Lung (tissue), 12 donors: ENCODE results near the gene ARHGEF28. TPM values are rescaled to one million over a fixed set of nuclear protein-coding genes. Genes with fewer than 3 reads are reported as not detected.
A peak's percentile ranks its signal among the peaks of the same experiment; 100 is the strongest.

Experiments used
- ATAC-seq: fragments of 200-7000 bp; cut with Tn5 transposase; one replicate; pipeline ENCODE4 v1.9.1; 2020; ENCODE audit warnings: moderate number of reproducible peaks; ENCODE audit not compliant: insufficient read depth, low FRiP score
- DNase-seq, 3 donors: peaks; one replicate each; pipeline ENCODE4 v3.0.0-alpha.2; 2013 to 2017
- H3K27ac ChIP-seq, 2 donors: one replicate each; pipeline ENCODE4 v1.5.1; 2013; ENCODE audit warnings: mild to moderate bottlenecking in 2 of 2, moderate library complexity in 2 of 2, control low read depth in 1 of 2, inconsistent platforms in 1 of 2, low read depth in 1 of 2, low read length in 1 of 2
- H3K27me3 ChIP-seq, 3 donors: one replicate each; pipeline ENCODE4 v1.5.1; 2013; ENCODE audit warnings: low read length in 2 of 3; ENCODE audit not compliant: control insufficient read depth in 3 of 3, insufficient read depth in 3 of 3
- H3K36me3 ChIP-seq, 4 donors: one replicate each; pipeline ENCODE4 v1.5.1; 2013; ENCODE audit warnings: low read length in 4 of 4, mild to moderate bottlenecking in 1 of 4, moderate library complexity in 1 of 4; ENCODE audit not compliant: control insufficient read depth in 4 of 4, insufficient read depth in 4 of 4
- H3K4me1 ChIP-seq, 5 donors: one replicate each; pipeline ENCODE4 v1.5.1; 2013; ENCODE audit warnings: low read length in 5 of 5, mild to moderate bottlenecking in 2 of 5, moderate library complexity in 1 of 5; ENCODE audit not compliant: control insufficient read depth in 5 of 5, insufficient read depth in 5 of 5
- H3K4me3 ChIP-seq: one replicate; pipeline ENCODE4 v1.5.1; 2013; ENCODE audit warnings: mild to moderate bottlenecking, control low read depth, moderate library complexity
- H3K9ac ChIP-seq, 2 donors: one replicate each; pipeline ENCODE4 v1.5.1; 2013; ENCODE audit warnings: low read length in 2 of 2, control low read depth in 1 of 2; ENCODE audit not compliant: insufficient read depth in 1 of 2
- H3K9me3 ChIP-seq, 4 donors: one replicate each; pipeline ENCODE4 v1.5.1; 2013; ENCODE audit warnings: low read length in 3 of 4, mild to moderate bottlenecking in 1 of 4, moderate library complexity in 1 of 4; ENCODE audit not compliant: control insufficient read depth in 4 of 4, insufficient read depth in 3 of 4
- WGBS, 2 donors: extraction: QIAGEN DNeasy Blood & Tissue Kit; methylation state at CpG; one replicate each; pipeline ENCODE4 v1.1.7; 2013; 5-methylcytosine and 5-hydroxymethylcytosine counted together
- polyA plus RNA-seq, 2 donors: library from polyadenylated mRNA; stranded (reverse); fragments of 200-250 nt; gene quantifications; one replicate each; pipeline ENCODE4 v1.2.1, GENCODE V29; 2013
- total RNA-seq, 2 donors: library from RNA; depleted of rRNA in 1 of 2; stranded (reverse); fragments of >200 nt in 1 of 2; gene quantifications; one replicate each; pipeline ENCODE4 v1.2.1, GENCODE V29; 2014 to 2021
- TF ChIP-seq, protein P1 (sequence below): IDR thresholded peaks from 2 replicates; pipeline ENCODE4 v1.5.1; 2012; ENCODE audit warnings: mild to moderate bottlenecking; ENCODE audit errors: control extremely low read depth, extremely low read depth
- donor health status: control.
- donor health status: control.
- donor health status: Bipolar disorder and iron deficiency.
- donor health status: healthy.
- donor health status: DM: yes; HTN: yes; CAD: no.

ARHGEF28 gene
- total and polyA plus RNA-seq, 4 donors, result 3.0 to 13.0 (median 10.0) TPM

DNA sequence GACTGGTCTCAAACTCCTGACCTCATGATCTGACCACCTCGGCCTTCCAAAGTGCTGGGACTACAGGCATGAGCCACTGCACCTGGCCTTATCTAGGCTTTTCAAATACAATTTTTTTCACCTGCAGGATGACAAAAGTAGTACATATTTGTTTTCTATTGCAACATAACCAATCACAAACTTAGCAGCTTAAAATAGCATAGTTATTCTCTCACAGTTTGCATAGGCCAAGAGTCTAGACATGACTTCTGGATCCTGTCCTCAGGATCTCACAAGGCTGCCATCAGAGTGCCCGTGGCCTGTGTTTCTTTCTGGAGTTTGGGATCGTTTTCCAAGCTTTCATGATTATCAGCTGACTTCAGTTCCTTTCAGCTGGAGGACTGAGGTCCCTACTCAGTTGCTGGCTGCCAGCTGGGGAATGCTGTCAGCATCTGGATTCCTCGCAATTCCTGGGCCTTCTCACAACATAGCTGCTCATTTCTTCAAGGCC lies 348.9 kb downstream of the ARHGEF28 start:
- no peak overlapping the region for H3K4me3 ChIP-seq
- H3K27ac ChIP-seq, result no peak overlapping the region
- ATAC-seq (peak; percentile 51), DNase-seq (peak; percentile 35 to 54 (median 50))
- no peak overlapping the region for H3K9ac ChIP-seq
- H3K9me3 ChIP-seq, result no peaks in the 10 kb centered on the region
- 50 to 79% methylated on average over 4 of the region's 4 CpGs for WGBS, 2 donors
- TF ChIP-seq, protein P1, sequence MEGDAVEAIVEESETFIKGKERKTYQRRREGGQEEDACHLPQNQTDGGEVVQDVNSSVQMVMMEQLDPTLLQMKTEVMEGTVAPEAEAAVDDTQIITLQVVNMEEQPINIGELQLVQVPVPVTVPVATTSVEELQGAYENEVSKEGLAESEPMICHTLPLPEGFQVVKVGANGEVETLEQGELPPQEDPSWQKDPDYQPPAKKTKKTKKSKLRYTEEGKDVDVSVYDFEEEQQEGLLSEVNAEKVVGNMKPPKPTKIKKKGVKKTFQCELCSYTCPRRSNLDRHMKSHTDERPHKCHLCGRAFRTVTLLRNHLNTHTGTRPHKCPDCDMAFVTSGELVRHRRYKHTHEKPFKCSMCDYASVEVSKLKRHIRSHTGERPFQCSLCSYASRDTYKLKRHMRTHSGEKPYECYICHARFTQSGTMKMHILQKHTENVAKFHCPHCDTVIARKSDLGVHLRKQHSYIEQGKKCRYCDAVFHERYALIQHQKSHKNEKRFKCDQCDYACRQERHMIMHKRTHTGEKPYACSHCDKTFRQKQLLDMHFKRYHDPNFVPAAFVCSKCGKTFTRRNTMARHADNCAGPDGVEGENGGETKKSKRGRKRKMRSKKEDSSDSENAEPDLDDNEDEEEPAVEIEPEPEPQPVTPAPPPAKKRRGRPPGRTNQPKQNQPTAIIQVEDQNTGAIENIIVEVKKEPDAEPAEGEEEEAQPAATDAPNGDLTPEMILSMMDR, result no peak
- H3K27me3 ChIP-seq, result no peaks in the 10 kb centered on the region
- no peaks in the 10 kb centered on the region for H3K36me3 ChIP-seq
- peaks cover 0 to 8% (median 3%) of the 10 kb centered on the region in 5 donors for H3K4me1 ChIP-seq

DNA sequence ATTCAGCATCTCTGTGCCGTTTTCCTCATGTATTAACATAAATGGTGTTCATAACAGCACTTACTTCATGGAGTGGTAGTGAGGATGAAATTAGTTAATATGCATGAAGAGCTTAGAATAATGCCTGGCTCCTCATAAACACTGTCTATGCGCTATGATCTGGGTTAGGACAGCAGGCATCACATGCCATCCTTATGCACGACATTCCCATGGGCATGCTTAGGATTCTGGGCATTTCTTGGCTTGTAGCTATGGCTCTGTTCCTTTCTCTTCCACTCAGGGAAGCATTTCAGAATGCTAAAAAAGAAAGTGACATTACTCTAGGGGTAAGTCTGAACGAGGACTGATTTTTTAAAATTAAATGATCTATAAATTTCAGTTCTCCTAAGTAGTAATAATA lies 349.8 kb downstream of the ARHGEF28 start:
- Histone ChIP-seq H3K27ac (no peak overlapping the region), H3K9ac (no peak overlapping the region), H3K27me3 (no peaks in the 10 kb centered on the region), H3K36me3 (no peaks in the 10 kb centered on the region), H3K9me3 (no peaks in the 10 kb centered on the region), H3K4me3 (no peak overlapping the region), H3K4me1 (peaks cover 0 to 8% (median 3%) of the 10 kb centered on the region in 5 donors)
- DNase-seq (no peak), ATAC-seq (no peak)
- TF ChIP-seq, protein P1, result no peak
- WGBS, 2 donors, result 90 to 91% methylated on average over 4 of the region's 4 CpGs

DNA sequence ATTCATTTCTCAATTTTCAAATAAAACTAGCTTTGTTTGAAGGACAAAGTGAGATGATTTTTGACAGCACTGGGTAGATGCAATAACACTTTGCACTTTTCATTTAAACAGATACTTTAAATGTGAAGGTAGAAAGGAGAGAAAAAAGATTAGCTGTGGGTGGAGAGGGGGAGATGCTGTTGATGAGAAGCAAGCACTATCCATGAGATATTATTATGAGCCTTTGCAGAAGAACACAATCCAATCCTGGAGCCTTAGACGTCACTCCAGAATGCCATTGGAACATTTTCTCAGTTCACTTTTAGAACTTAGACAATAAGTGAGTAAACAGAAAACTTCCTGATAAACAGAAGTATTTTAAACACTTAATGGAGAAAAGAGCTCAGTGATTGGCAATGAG lies 351.1 kb downstream of the ARHGEF28 start:
- DNase-seq, result no peak
- Histone ChIP-seq H3K9me3 (no peaks in the 10 kb centered on the region), H3K36me3 (no peaks in the 10 kb centered on the region), H3K4me3 (no peak overlapping the region), H3K9ac (no peak overlapping the region), H3K27ac (no peak overlapping the region), H3K27me3 (no peaks in the 10 kb centered on the region), H3K4me1 (peaks cover 0 to 8% (median 3%) of the 10 kb centered on the region in 5 donors)
- 58 to 77% methylated on average over 1 of the region's 1 CpG for WGBS, 2 donors
- TF ChIP-seq, protein P1, result no peak
- no peak for ATAC-seq

DNA sequence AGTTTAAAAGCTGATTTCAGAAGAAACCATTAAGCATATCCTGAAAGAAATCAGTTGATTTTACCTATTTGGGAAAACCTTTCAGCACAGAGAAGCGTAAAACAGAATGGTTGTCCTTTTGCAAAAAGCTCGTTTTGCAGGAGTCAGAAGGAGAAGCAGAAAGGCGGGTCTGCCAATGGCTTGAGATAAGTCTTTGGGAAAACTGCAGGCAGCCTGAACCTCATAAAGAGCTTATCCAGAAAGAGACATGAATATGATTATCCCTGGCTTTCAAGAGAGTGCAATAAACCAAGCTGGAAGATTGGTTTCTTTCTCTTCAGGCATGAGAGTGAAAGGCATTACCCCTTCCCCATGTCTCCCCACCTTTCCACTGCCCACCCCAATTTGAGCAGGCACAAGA lies 353.3 kb downstream of the ARHGEF28 start:
- H3K9me3 ChIP-seq, result no peaks in the 10 kb centered on the region
- H3K36me3 ChIP-seq, result no peaks in the 10 kb centered on the region
- no peaks in the 10 kb centered on the region for H3K27me3 ChIP-seq
- H3K4me3 ChIP-seq, result no peak overlapping the region
- no peak overlapping the region for H3K9ac ChIP-seq
- peaks cover 0 to 5% (median 1%) of the 10 kb centered on the region in 5 donors for H3K4me1 ChIP-seq
- WGBS, 2 donors, result 96 to 97% methylated on average over 3 of the region's 3 CpGs
- ATAC-seq (no peak), DNase-seq (no peak)
- TF ChIP-seq, protein P1, result no peak
- no peak overlapping the region for H3K27ac ChIP-seq
